ENCODE measurements around the gene ALPK3. TPM values are rescaled to one million over a fixed set of nuclear protein-coding genes. Genes with fewer than 3 reads are reported as not detected.
A peak's percentile ranks its signal among the peaks of the same experiment; 100 is the strongest.

The ALPK3 gene
- total RNA-seq, 4 donors from 2014 or later: 0.42 to 1.4 (median 0.46) TPM

GRCh38 chr15:84817466-84818081 is 418 bp downstream of the ALPK3 start:
- DNase-seq (ENCODE audit: low spot score in 2 of 2): peak in 1 of 2 donors; percentile 76
- intact Hi-C loops (cut with DNase I; ENCODE audit: low total_unique reads): no loop called here
- 86 to 95% methylated on average over 2 to 4 of the region's 27 CpGs for WGBS, 2 donors
- TF ChIP-seq, protein P1, sequence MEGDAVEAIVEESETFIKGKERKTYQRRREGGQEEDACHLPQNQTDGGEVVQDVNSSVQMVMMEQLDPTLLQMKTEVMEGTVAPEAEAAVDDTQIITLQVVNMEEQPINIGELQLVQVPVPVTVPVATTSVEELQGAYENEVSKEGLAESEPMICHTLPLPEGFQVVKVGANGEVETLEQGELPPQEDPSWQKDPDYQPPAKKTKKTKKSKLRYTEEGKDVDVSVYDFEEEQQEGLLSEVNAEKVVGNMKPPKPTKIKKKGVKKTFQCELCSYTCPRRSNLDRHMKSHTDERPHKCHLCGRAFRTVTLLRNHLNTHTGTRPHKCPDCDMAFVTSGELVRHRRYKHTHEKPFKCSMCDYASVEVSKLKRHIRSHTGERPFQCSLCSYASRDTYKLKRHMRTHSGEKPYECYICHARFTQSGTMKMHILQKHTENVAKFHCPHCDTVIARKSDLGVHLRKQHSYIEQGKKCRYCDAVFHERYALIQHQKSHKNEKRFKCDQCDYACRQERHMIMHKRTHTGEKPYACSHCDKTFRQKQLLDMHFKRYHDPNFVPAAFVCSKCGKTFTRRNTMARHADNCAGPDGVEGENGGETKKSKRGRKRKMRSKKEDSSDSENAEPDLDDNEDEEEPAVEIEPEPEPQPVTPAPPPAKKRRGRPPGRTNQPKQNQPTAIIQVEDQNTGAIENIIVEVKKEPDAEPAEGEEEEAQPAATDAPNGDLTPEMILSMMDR (IDR thresholded peaks at IDR 0.05): no peak
- no peak for TF ChIP-seq POLR2A (IDR thresholded peaks at IDR 0.05)
- H3K4me3 ChIP-seq (ENCODE audit: low read depth, poor library complexity, severe bottlenecking): no peak overlapping the region

DNA sequence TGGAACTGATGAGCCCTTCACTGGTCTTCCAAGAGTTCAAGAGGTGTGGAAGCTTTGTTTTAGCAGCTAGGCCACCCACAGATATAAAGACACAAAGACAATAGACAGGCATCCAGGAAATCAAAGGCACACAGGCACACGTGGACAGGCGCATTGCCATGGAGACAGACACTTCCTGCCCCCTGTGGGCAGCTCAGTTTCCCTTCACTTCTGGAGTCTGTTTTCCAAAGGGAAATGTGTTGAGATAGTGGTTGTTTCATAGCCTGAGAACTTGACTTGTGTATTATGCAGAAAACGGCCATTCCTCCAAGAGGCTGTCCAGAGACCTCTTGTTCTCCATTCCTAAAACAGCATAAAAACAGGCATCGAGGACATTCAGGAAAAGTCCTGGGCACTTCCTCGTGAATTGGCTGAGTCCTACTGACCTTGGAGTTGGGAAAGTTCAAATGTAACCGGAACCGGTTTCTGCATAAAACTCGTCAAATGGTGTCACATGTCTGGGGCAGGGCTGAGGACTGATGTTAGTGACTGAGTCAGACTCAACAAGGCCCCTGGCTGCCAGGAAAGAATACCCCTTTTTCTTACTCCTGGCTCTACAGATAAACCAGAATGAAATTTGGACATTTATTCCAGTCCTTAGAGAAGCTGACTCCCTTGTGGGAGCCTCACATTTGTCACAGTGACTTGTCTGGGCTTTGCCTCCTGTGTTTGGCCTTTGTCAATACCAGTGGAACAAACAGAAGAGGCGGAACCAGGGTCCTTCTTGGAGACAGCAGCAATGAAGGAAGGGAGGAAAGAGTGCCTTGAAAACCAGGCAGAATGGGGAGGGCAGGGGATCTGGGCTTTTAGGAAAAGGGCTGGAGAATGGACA is 1.3 kb downstream of the ALPK3 start:
- no peak for TF ChIP-seq POLR2A (IDR thresholded peaks at IDR 0.05)
- TF ChIP-seq, protein P1 (IDR thresholded peaks at IDR 0.05): no peak
- 72 to 74% methylated on average over 9 of the region's 9 CpGs for WGBS, 2 donors
- DNase-seq (ENCODE audit: low spot score in 2 of 2): peak in 1 of 2 donors; percentile 77
- H3K4me3 ChIP-seq (ENCODE audit: low read depth, poor library complexity, severe bottlenecking): no peak overlapping the region
- intact Hi-C loops (cut with DNase I; ENCODE audit: low total_unique reads): no loop called here

DNA sequence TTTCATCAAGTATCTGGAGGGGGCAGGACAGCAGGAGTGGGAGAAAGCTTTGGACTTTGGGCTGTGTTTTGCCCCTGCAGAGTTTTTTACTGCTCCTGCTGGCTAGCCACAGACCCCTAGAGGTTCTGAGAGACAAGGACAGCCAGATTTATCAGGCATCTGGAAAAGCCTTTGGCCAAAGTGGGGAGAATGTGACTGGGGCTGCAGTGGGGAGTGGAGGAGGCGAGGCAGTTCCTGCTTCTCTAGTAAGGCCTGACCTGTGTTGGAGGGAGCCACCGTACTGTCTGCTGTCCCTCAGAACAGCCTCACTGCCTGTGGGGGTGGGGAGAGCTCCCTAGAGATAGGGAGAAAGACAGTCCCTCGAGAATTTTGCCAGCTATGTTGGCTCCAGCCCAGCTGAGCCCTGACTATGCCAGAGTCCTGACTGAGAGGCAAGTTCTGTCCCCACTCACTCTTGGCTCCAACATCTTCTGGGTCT is 2.2 kb downstream of the ALPK3 start:
- DNase-seq (ENCODE audit: low spot score in 2 of 2): no peak
- intact Hi-C loops (cut with DNase I; ENCODE audit: low total_unique reads): no loop called here
- WGBS, 2 donors: 58 to 68% methylated on average over 3 of the region's 3 CpGs
- no peak for TF ChIP-seq POLR2A (IDR thresholded peaks at IDR 0.05)
- TF ChIP-seq, protein P1 (IDR thresholded peaks at IDR 0.05): no peak
- no peak overlapping the region for H3K4me3 ChIP-seq (ENCODE audit: low read depth, poor library complexity, severe bottlenecking)

DNA sequence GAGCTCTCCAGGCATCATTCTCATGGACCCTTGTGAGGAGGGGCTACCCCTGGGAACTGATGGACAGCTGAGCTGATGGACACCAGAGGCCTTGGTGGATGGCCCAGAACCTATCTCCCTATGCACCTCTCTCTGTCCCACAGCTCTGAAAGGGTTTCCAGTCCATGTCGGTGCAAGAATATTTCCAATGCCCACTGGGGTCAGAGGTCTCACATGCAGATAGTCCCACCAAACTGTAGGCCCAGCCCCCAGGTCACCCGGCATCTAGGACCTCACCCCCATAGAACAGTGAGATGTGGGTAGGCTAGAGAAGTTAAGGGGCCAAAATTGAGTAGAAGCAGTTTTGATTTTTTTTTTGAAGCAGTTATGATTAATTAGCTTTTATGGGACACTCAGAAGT is 2.6 kb downstream of the ALPK3 start:
- TF ChIP-seq POLR2A (IDR thresholded peaks at IDR 0.05): no peak
- TF ChIP-seq, protein P1 (IDR thresholded peaks at IDR 0.05): no peak
- intact Hi-C loops (cut with DNase I; ENCODE audit: low total_unique reads): no loop called here
- peak in 1 of 2 donors; percentile 76 for DNase-seq (ENCODE audit: low spot score in 2 of 2)
- H3K4me3 ChIP-seq (ENCODE audit: low read depth, poor library complexity, severe bottlenecking): no peak overlapping the region
- WGBS, 2 donors: 97% methylated on average over 2 of the region's 2 CpGs

DNA sequence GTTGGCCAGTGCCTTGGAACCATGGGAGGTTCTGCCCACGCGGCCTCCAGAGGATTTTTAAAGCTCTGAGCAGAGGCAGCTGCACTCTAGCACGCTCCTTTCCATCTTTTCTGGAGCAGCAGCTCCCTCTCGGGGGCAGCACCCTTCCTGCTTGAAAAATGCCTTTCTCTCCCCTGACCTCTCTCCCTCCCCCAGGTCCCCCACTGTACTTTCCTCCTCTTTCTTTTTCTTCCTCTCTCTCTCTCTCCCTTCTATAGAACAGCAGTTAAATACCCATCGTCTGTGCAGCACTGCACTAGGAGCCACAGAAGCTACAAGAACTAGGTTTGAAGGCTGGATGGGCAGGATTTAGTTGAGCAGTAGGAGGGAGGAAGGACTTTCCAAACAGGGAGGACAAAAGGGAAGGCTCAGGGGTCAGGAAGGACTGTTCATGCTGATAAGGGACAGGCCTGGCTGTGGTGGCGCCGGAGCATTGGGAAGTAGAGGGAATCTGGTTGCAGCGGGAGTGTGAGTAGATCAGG is 4.4 kb downstream of the ALPK3 start:
- TF ChIP-seq POLR2A (IDR thresholded peaks at IDR 0.05): no peak
- TF ChIP-seq, protein P1 (IDR thresholded peaks at IDR 0.05): no peak
- WGBS, 2 donors: 84 to 87% methylated on average over 8 of the region's 8 CpGs
- DNase-seq (ENCODE audit: low spot score in 2 of 2): peak in 1 of 2 donors; percentile 69
- intact Hi-C loops (cut with DNase I; ENCODE audit: low total_unique reads): no loop called here
- no peak overlapping the region for H3K4me3 ChIP-seq (ENCODE audit: low read depth, poor library complexity, severe bottlenecking)

Measured in lower leg skin (tissue), 4 donors.